ENCODE results near the gene MAFG.

DNA sequence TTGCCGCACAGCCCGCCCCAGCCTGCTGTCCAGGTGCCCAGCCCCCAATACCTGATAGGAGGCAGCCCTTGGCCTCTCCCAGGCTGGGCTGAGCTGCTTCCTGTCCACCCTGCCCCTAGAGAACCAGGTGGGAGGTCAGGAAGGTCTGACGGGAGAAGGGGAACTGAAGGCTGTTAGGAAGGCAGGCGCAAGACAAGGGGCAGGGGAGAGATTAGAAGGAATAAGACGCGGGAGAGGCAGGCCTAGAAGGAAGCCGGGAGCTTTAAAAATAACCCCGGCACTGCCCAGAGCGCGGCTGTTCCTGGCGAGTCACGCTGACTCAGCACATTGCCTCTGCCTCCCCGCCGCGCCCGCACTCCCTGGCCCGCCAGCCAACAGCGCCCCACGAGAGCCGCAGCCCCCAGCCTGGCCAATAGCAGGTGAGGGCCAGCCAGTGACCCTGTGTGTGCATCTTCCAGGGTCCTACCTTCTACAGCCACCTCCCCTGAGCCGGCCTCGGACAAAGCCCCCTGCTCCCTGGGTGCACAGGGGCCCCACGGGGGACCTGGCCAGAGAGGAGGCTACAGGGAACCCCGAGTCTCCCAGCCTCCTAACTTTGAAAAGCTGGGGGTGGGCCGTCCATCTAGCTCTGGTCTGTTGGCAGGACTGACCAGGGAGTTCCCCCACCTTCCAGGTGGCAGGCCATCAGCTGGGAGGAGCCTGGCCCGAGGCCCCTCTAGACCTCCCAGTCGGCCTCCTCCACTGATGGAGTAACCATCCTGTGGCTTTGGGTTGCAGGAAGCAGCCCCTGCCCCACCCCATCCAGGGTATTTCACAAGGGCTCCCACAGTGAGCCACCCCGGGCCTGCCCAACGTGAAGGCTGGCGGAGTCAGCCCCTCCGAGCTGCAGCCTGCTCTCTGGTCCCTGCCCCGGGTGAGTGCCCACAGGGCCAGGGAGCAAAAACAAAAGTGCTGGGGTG, 4.0 kb downstream of the MAFG start:
- TF ChIP-seq, protein P1, sequence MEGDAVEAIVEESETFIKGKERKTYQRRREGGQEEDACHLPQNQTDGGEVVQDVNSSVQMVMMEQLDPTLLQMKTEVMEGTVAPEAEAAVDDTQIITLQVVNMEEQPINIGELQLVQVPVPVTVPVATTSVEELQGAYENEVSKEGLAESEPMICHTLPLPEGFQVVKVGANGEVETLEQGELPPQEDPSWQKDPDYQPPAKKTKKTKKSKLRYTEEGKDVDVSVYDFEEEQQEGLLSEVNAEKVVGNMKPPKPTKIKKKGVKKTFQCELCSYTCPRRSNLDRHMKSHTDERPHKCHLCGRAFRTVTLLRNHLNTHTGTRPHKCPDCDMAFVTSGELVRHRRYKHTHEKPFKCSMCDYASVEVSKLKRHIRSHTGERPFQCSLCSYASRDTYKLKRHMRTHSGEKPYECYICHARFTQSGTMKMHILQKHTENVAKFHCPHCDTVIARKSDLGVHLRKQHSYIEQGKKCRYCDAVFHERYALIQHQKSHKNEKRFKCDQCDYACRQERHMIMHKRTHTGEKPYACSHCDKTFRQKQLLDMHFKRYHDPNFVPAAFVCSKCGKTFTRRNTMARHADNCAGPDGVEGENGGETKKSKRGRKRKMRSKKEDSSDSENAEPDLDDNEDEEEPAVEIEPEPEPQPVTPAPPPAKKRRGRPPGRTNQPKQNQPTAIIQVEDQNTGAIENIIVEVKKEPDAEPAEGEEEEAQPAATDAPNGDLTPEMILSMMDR (IDR thresholded peaks at IDR 0.05; ENCODE audit: insufficient read depth, low read length, poor library complexity, severe bottlenecking) = no peak
- TF ChIP-seq EZH2phosphoT487 (conservative IDR thresholded peaks at IDR 0.05; ENCODE audit: low read length) = no peak

Data from SU-DHL-6 (cell line).